Measurements from ENCODE around the gene PDE4B. TPM values are rescaled to one million over a fixed set of nuclear protein-coding genes. Genes with fewer than 3 reads are reported as not detected.

PDE4B gene
- polyA plus RNA-seq, 1 experiment, result 20.6 TPM

- no peak for TF ChIP-seq CTCF (IDR thresholded peaks at IDR 0.05; ENCODE audit: insufficient read depth, low read depth, low read length)
- Histone ChIP-seq H3K36me3 (ENCODE audit: control insufficient read depth, insufficient read depth, low read length) (no peaks in the 10 kb centered on the region), H3K4me3 (ENCODE audit: low read depth, low read length) (no peak overlapping the region), H3K27me3 (ENCODE audit: control insufficient read depth, insufficient read depth, low read length) (no peaks in the 10 kb centered on the region)
- DNase-seq (ENCODE audit: low read depth), result peak; percentile 92
- ChIA-PET CTCF (interaction anchor here (1.0 to 1.9 kb wide), 2 partner anchors 37 to 80 kb away, joined by 4 read pairs; no protein-coding TSS in a partner anchor), POLR2A (no interaction called here)
Observed at GRCh38 chr1:66262208-66262963, 469.7 kb downstream of the PDE4B start.

- no peaks in the 10 kb centered on the region for H3K27me3 ChIP-seq (ENCODE audit: control insufficient read depth, insufficient read depth, low read length)
- TF ChIP-seq CTCF (IDR thresholded peaks at IDR 0.05; ENCODE audit: insufficient read depth, low read depth, low read length), result no peak
- ChIA-PET CTCF (interaction anchor here (1.0 to 1.4 kb wide), 3 partner anchors 8 to 171 kb away, joined by 3 to 4 read pairs (median 3); no protein-coding TSS in a partner anchor), POLR2A (no interaction called here)
- H3K36me3 ChIP-seq (ENCODE audit: control insufficient read depth, insufficient read depth, low read length), result no peaks in the 10 kb centered on the region
- no peak for DNase-seq (ENCODE audit: low read depth)
- no peak overlapping the region for H3K4me3 ChIP-seq (ENCODE audit: low read depth, low read length)
Observed at GRCh38 chr1:66265268-66265667, 472.6 kb downstream of the PDE4B start.

GRCh38 chr1:66265796-66266195, 473.1 kb downstream of the PDE4B start:
- CTCF ChIA-PET, result interaction anchor here (1.0 to 1.4 kb wide), 3 partner anchors 9 to 170 kb away, joined by 3 to 4 read pairs (median 3); no protein-coding TSS in a partner anchor
- DNase-seq (ENCODE audit: low read depth), result no peak
- POLR2A ChIA-PET, result no interaction called here
- Histone ChIP-seq H3K27me3 (ENCODE audit: control insufficient read depth, insufficient read depth, low read length) (no peaks in the 10 kb centered on the region), H3K4me3 (ENCODE audit: low read depth, low read length) (no peak overlapping the region), H3K36me3 (ENCODE audit: control insufficient read depth, insufficient read depth, low read length) (no peaks in the 10 kb centered on the region)
- no peak for TF ChIP-seq CTCF (IDR thresholded peaks at IDR 0.05; ENCODE audit: insufficient read depth, low read depth, low read length)

- no peak overlapping the region for H3K4me3 ChIP-seq (ENCODE audit: low read depth, low read length)
- no peak for DNase-seq (ENCODE audit: low read depth)
- no peaks in the 10 kb centered on the region for H3K27me3 ChIP-seq (ENCODE audit: control insufficient read depth, insufficient read depth, low read length)
- H3K36me3 ChIP-seq (ENCODE audit: control insufficient read depth, insufficient read depth, low read length), result no peaks in the 10 kb centered on the region
- ChIA-PET CTCF (interaction anchor here (1.0 to 1.2 kb wide), 2 partner anchors 57 to 170 kb away, joined by 3 to 4 read pairs; no protein-coding TSS in a partner anchor), POLR2A (no interaction called here)
- no peak for TF ChIP-seq CTCF (IDR thresholded peaks at IDR 0.05; ENCODE audit: insufficient read depth, low read depth, low read length)
Observed at GRCh38 chr1:66266350-66266749, 473.7 kb downstream of the PDE4B start.

GRCh38 chr1:66266756-66267155, 474.1 kb downstream of the PDE4B start:
- H3K27me3 ChIP-seq (ENCODE audit: control insufficient read depth, insufficient read depth, low read length), result no peaks in the 10 kb centered on the region
- H3K4me3 ChIP-seq (ENCODE audit: low read depth, low read length), result no peak overlapping the region
- POLR2A ChIA-PET, result no interaction called here
- no peak for TF ChIP-seq CTCF (IDR thresholded peaks at IDR 0.05; ENCODE audit: insufficient read depth, low read depth, low read length)
- CTCF ChIA-PET, result interaction anchor here (0.6 kb wide), 1 partner anchor 81 kb away, joined by 3 read pairs; no protein-coding TSS in a partner anchor
- H3K36me3 ChIP-seq (ENCODE audit: control insufficient read depth, insufficient read depth, low read length), result no peaks in the 10 kb centered on the region
- DNase-seq (ENCODE audit: low read depth), result no peak
